Endothelial cell of hepatic sinusoid (primary cell): ENCODE results near the gene CLDND1.

Experiments
- in situ Hi-C: cut with HindIII; loops from 2 replicates; pipeline ENCODE4 v1.10.0; 2017; ENCODE audit warnings: low sequenced_read_pairs

The CLDND1 gene

GRCh38 chr3:98521897-98522543 is 682 bp downstream of the CLDND1 start:
- in situ Hi-C loops: no loop called here

DNA sequence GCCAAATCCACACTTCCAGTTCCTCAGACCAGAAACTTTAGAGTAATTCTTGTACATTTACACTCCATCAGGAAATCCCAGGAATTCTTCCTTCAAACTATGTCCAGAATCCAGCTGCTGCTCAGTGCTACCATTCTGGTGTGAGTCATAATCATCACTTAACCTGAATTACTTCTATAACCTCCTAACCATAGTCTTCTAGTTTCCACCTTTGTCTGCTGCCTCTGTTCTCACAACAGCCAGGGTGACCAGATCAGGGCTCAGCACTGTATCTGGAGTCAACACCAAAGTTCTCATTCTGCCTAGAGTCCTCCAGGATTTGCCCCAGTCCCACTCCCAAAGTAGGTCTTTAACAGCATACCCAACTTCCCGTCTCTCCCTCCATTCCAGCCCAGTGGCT is 3.4 kb downstream of the CLDND1 start:
- in situ Hi-C loops: no loop called here

- in situ Hi-C loops: no loop called here
Observed at GRCh38 chr3:98518816-98519215, 3.9 kb downstream of the CLDND1 start.

- in situ Hi-C loops: no loop called here
Observed at GRCh38 chr3:98514948-98515347, 7.8 kb downstream of the CLDND1 start.

GRCh38 chr3:98513736-98514135 is 9.0 kb downstream of the CLDND1 start:
- in situ Hi-C loops: no loop called here

GRCh38 chr3:98513091-98513511 is 9.6 kb downstream of the CLDND1 start:
- in situ Hi-C loops: no loop called here

DNA sequence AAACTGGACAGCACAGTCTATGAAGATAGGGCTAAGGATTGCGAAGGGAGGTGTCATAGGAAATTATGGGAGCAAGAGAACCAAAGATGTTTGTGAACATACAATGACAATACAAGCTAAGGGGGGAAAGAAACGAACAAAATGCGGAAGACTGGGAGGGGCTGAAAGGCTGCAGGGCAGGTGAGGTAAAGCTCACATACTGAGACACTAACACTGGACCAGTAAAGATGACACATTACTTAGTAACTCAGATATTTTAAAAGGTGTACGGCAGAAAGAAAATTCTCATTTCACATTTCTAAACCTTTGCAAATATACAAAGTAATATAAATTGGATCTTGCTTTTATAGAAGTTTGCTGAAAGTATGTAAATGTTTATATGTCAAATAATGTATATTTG is 10.1 kb downstream of the CLDND1 start:
- in situ Hi-C loops: no loop called here

GRCh38 chr3:98508582-98508981 is 14.1 kb downstream of the CLDND1 start:
- in situ Hi-C loops: no loop called here

DNA sequence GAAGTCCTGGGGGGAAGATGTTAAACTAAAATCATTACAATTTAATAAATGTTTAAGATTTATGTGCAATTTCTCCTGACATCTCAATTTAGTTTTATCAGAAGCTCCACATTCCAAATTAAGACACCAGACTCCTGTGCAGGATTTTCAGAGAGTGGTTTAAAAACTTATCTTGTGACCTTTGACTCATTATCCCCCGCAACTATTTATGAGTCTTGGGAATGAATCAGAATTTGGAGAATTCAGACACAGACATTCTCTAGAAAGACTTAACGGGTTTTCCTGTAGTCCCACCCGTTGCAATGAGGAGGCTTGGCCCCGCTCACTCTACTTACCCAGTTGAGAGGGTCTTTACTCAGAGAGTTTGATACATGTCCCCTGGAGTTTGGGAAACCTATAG is 18.2 kb downstream of the CLDND1 start:
- in situ Hi-C loops: no loop called here

- in situ Hi-C loops: no loop called here
Observed at GRCh38 chr3:98501863-98502576, 20.7 kb downstream of the CLDND1 start.

DNA sequence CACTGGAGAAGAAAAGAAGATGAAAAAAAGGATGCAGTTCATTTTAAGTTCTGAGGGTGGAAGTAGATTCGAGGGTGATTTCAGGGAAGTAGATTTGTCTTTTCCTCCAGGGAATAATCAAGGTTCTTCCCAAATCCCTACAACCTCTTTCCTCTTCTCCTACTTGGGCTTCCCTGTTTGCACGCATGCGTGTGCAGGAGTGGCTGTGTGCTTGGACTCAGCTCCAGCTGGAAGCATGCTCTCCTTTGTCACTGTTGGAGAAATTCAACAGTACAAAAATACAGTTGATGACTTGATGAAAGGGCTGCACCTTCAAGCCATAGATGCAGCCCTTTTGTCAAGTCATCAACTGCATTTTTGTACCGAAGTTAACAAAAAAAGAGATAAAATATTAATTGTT is 21.4 kb downstream of the CLDND1 start:
- in situ Hi-C loops: no loop called here

DNA sequence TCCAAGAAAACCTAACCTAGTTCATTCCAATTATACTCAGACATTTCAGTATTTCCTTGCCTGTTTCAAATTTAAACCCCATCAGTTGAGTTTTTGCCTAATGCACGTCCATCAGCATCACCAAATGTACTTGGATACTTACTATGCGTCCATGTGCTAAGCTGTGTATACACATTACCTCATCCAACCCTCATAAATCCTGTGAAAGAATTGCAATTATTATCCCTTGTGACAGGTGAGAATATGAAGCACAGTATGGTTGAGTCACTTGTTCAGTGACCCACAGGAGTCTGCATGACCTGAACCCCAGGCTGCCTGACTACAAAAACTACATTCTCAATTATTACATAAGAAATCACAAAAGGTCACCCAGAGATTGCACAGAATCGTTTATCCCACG is 22.7 kb downstream of the CLDND1 start:
- in situ Hi-C loops: no loop called here

- in situ Hi-C loops: no loop called here
Observed at GRCh38 chr3:98497381-98497780, 25.3 kb downstream of the CLDND1 start, which contains the start of gene OR5K2. Gene OR5K2 (plus strand): TSS chr3:98497681. CDS start chr3:98497681, 0 bp downstream.

DNA sequence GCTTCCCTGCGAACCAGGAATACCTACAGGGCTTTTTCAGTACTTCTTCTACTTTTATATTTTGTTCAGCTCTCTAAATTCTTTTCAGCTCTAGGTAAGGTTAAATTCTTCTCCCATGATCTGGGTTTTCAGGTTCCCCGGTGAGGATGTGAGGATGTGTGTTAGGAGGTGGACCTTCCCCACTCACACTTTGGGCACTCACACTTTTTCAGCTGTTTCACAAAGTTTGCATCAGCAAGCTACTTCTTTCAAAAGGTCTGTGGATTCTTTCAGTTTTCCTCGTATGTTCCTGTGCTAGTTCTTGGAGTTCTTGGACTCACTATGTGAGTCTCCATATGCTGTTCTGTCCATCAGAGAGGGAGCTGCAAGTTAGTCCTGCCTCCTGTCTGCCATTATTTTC is 39.1 kb downstream of the CLDND1 start:
- in situ Hi-C loops: no loop called here

DNA sequence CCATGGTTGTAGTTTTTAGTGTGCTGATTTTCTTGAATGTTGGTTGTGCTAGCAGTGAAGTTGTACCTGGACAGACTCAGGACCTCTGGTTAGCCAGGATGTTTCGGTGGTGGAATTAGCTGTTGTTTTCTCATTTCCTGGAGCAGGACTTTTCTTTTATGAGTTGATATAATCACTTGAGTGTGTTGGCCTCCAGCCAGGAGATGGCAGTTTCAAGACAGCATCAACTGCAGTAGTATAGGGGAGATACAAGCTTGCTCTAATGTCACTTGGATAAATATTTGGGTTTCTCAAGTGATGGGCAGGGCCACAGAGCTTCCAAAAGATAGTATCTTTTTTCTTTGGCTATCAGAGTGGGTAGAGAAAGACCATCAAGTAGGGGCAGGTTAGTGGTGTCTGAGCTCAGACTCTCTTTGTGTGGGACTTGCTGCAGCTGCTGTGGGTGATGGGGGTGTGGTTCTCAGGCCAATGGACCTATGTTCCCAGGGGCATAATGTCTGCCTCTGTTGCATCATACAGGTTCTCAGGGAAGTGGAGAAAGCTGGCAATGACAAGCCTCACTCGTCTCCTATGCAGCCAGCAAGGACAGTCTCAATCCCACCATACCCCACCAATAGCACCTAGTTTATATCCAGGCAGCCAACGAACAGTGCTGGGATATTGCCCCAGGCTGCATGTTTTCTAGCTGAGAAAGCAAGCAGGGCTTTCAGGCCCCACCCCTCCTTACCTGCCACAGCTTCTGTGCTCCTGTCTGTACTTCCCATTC is 39.8 kb downstream of the CLDND1 start:
- in situ Hi-C loops: no loop called here
